Lower leg skin (tissue), 4 donors: ENCODE measurements around the gene ROBO1. TPM values are rescaled to one million over a fixed set of nuclear protein-coding genes. Genes with fewer than 3 reads are reported as not detected.

Source experiments
- DNase-seq, 2 donors: peaks; one replicate each; pipeline ENCODE4 v3.0.0-alpha.2; 2019; ENCODE audit warnings: low spot score in 2 of 2
- H3K4me3 ChIP-seq: fragments of 200-600 bp; sonication (generic); 2 replicates; pipeline ENCODE4 v1.5.1; 2017; ENCODE audit warnings: mild to moderate bottlenecking, low read depth; ENCODE audit not compliant: poor library complexity, severe bottlenecking
- POLR2A ChIP-seq, 2 donors: fragments of 450-650 bp; IDR thresholded peaks; one replicate each; pipeline ENCODE4 v1.6.1; 2016 to 2017; ENCODE audit warnings: antibody characterized with exemption in 2 of 2, mild to moderate bottlenecking in 1 of 2, moderate library complexity in 1 of 2
- WGBS, 2 donors: methylation state at CpG; one replicate each; pipeline ENCODE4 v1.1.5; 2018; 5-methylcytosine and 5-hydroxymethylcytosine counted together
- intact Hi-C: fragments of 100-400 bp; cut with DNase I; formaldehyde crosslinking; loops from one replicate; pipeline ENCODE4 v1.15.0; 2023; ENCODE audit warnings: low total_unique reads
- total RNA-seq, 4 donors: library from RNA; depleted of rRNA; stranded (reverse); fragments of >200 nt; gene quantifications; one replicate each; pipeline ENCODE4 v1.1.0, GENCODE V29; 2016
- TF ChIP-seq, protein P1 (sequence below), 3 donors: fragments of 450-650 bp; IDR thresholded peaks; one replicate each; pipeline ENCODE4 v1.5.1; 2016; ENCODE audit warnings: antibody characterized with exemption in 3 of 3, mild to moderate bottlenecking in 3 of 3, moderate library complexity in 2 of 3

Gene ROBO1
- total RNA-seq, 4 donors from 2014 or later = 26.3 to 60.0 (median 51.0) TPM

DNA sequence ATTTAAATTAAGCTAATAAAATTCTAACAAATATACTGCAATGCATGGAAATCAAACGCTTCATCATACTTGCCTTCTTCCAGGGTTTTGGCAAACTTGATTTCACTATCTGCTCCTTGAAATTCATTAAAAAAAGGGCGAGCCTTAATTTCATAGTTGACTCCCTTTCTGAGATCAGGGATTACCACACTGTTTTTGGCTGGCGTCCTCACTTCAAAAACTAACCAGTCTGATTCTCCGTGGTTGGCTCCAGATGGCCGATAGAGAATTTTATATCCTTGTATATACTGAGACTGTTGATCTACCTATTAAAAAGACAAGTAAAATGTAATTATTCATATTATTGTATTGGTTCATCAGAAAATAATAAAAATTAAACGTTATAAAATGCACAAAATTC lies 1106.8 kb downstream of the ROBO1 start:
- TF ChIP-seq, protein P1, sequence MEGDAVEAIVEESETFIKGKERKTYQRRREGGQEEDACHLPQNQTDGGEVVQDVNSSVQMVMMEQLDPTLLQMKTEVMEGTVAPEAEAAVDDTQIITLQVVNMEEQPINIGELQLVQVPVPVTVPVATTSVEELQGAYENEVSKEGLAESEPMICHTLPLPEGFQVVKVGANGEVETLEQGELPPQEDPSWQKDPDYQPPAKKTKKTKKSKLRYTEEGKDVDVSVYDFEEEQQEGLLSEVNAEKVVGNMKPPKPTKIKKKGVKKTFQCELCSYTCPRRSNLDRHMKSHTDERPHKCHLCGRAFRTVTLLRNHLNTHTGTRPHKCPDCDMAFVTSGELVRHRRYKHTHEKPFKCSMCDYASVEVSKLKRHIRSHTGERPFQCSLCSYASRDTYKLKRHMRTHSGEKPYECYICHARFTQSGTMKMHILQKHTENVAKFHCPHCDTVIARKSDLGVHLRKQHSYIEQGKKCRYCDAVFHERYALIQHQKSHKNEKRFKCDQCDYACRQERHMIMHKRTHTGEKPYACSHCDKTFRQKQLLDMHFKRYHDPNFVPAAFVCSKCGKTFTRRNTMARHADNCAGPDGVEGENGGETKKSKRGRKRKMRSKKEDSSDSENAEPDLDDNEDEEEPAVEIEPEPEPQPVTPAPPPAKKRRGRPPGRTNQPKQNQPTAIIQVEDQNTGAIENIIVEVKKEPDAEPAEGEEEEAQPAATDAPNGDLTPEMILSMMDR (IDR thresholded peaks at IDR 0.05) = no peak
- TF ChIP-seq POLR2A (IDR thresholded peaks at IDR 0.05) = no peak
- H3K4me3 ChIP-seq = no peak overlapping the region
- 39 to 44% methylated on average over 6 of the region's 6 CpGs for WGBS, 2 donors
- intact Hi-C loops = loop anchor here (5.0 kb wide), 1 partner anchor 371 kb away; no protein-coding TSS in a partner anchor
- DNase-seq = peak in 1 of 2 donors; percentile 62

DNA sequence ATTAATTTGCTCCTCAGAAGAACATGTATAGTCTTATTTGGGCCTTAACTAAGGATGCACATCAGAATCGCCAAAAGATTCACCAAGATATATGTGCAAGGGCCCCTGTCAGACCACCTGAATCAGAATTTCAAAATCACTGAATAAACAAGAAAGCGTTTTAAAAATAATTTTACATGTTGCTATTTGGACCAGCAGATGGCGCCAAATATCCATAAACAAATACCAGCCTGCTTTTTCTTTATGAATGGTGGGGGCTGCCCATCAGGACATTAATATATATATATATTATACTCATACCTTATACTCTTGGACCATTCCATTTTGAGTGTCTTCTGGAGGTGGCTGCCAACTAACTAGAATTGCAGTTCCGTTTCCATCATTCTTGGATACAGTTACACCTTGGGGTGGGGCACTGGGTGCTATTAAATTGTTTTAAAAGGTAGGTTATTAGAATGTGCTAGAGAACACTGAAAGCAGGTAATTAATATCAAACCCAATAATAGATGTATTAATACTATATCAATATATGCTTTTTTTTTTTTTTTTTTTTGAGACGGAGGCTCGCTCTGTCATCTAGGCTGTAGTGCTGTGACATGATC lies 1108.3 kb downstream of the ROBO1 start:
- intact Hi-C loops = loop anchor here (10.0 kb wide), 1 partner anchor 1375 kb away; no protein-coding TSS in a partner anchor

DNA sequence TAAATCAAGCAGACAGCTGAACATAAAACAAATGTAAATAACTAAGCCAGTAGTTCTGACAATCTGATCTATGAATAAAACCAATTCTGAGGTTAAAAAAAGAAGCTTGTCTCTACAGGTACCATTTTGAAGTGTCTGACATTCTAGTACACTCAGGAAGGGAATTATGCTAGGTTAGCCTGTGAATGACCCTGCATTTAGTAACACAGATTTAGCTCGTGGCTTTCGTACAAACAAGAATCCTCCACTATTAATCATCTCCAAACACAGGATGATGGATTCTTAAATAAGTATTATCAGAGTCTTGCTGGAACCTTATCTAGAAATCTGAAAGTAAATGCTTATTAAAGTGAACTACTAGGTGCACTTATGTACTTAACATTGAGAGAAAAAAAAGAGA lies 1120.1 kb downstream of the ROBO1 start:
- DNase-seq = no peak
- intact Hi-C loops = loop anchor here (5.0 kb wide), 1 partner anchor 1610 kb away; no protein-coding TSS in a partner anchor
- no peak for TF ChIP-seq POLR2A (IDR thresholded peaks at IDR 0.05)
- TF ChIP-seq, protein P1 (IDR thresholded peaks at IDR 0.05) = no peak
- 35 to 40% methylated on average over 2 of the region's 2 CpGs for WGBS, 2 donors
- H3K4me3 ChIP-seq = no peak overlapping the region

More for the DNA sequence above, 1108.3 kb downstream of the ROBO1 start:
- 49 to 50% methylated on average over 6 of the region's 6 CpGs for WGBS, 2 donors
- peak in 1 of 2 donors; percentile 52 for DNase-seq
- H3K4me3 ChIP-seq = no peak overlapping the region
- TF ChIP-seq, protein P1 (IDR thresholded peaks at IDR 0.05) = no peak
- TF ChIP-seq POLR2A (IDR thresholded peaks at IDR 0.05) = no peak

DNA sequence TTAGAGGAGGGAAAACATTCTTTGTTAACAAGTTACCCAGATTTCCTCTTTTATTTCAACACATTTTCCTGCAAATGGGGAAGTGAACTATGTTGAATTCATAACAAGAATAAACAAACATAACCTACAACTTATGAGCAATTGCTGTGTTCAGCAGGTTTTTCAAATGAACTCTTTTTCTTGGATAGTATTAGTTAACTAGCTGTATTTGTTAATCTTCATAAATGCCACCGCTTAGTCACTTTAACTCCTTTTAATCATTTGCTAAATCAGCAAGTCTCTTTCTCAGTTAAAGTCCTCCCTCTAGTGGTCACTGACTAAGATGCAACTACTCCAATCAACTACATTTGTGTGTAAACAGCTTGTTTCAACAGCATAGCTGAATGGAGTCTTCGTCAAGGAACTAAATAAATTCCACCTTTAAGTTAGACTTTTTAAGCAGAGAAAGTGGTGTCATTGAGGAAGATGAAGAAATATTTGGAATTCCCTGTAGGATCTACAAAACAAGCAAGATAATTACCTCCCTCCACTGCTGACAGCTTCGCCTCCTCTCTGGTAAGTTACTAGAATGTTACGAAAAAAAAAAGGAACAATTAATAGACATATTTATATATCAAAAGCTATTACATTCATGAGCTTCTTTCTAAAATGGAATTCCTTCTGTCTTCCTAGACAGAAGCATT lies 1122.0 kb downstream of the ROBO1 start:
- H3K4me3 ChIP-seq = no peak overlapping the region
- 48 to 49% methylated on average over 4 of the region's 4 CpGs for WGBS, 2 donors
- DNase-seq = no peak
- TF ChIP-seq, protein P1 (IDR thresholded peaks at IDR 0.05) = peak in 1 of 3 donors; percentile 58
- no peak for TF ChIP-seq POLR2A (IDR thresholded peaks at IDR 0.05)
- intact Hi-C loops = loop anchor here (5.0 kb wide), 1 partner anchor 1608 kb away; no protein-coding TSS in a partner anchor

DNA sequence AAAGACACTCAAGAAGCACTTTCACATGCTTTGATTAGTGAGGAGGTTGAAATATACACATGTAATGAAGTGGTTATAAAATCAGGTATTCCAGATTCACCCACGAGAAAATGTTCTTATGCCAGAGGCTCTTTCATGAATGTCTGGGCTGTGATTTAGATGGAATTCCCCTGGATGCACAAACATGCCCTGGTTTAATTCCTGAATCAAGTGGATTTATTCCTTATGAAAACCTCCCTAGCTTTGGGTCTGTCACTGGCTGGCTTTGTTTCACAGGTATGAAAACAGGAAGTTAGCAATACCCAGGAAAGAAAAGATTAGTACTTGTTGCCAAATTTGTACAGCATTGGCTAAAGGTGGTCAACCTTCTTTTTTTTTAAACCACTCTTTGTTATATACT lies 1123.0 kb downstream of the ROBO1 start:
- WGBS, 2 donors = 20 to 36% methylated on average over 1 of the region's 1 CpG
- TF ChIP-seq POLR2A (IDR thresholded peaks at IDR 0.05) = no peak
- TF ChIP-seq, protein P1 (IDR thresholded peaks at IDR 0.05) = no peak
- intact Hi-C loops = loop anchor here (5.0 kb wide), 1 partner anchor 1608 kb away; no protein-coding TSS in a partner anchor
- H3K4me3 ChIP-seq = no peak overlapping the region
- no peak for DNase-seq
